Natural killer cell (primary cell): ENCODE data around the gene TOM1. TPM values are rescaled to one million over a fixed set of nuclear protein-coding genes. Genes with fewer than 3 reads are reported as not detected.

Experiments
- ATAC-seq, 3 donors: fragments of 150-1000 bp in 2 of 3; fragments of 200-7000 bp in 1 of 3; cut with Tn5 transposase; 1 replicate in 1 of 3; 2 replicates in 2 of 3; pipeline ENCODE4 v1.10.0; 2021; ENCODE audit warnings: mild to moderate bottlenecking in 2 of 3, moderate library complexity in 2 of 3
- DNase-seq, 2 donors: peaks; one replicate each; pipeline versions ENCODE4 v3.0.0 to v3.0.0-alpha.2; 2013 to 2021; ENCODE audit warnings: mixed read lengths in 1 of 2
- H3K27ac ChIP-seq: one replicate; pipeline ENCODE4 v1.5.1; 2013; ENCODE audit warnings: mild to moderate bottlenecking, low read length
- H3K27me3 ChIP-seq: one replicate; pipeline ENCODE4 v1.6.1; 2013; ENCODE audit warnings: low read length; ENCODE audit not compliant: control insufficient read depth, insufficient read depth
- H3K36me3 ChIP-seq: one replicate; pipeline ENCODE4 v1.6.1; 2013; ENCODE audit warnings: low read length; ENCODE audit not compliant: control insufficient read depth, insufficient read depth
- H3K4me1 ChIP-seq: one replicate; pipeline ENCODE4 v1.6.1; 2013; ENCODE audit warnings: low read length; ENCODE audit not compliant: control insufficient read depth, insufficient read depth
- H3K4me3 ChIP-seq: one replicate; pipeline ENCODE4 v1.5.1; 2013; ENCODE audit warnings: low read length
- H3K9me3 ChIP-seq: one replicate; pipeline ENCODE4 v1.6.1; 2013; ENCODE audit warnings: low read length; ENCODE audit not compliant: control insufficient read depth, insufficient read depth
- H3K27ac Mint-ChIP-seq, 2 donors: one replicate each; pipeline ENCODE4 v1.8.0; 2022; ENCODE audit warnings: mild to moderate bottlenecking in 2 of 2, mixed read lengths in 2 of 2, moderate library complexity in 1 of 2
- H3K27me3 Mint-ChIP-seq, 2 donors: one replicate each; pipeline ENCODE4 v1.8.0; 2022; ENCODE audit warnings: low read depth in 2 of 2, mixed read lengths in 2 of 2
- H3K36me3 Mint-ChIP-seq: one replicate; pipeline ENCODE4 v1.8.0; 2022; ENCODE audit warnings: mixed read lengths
- H3K4me1 Mint-ChIP-seq, 2 donors: one replicate each; pipeline ENCODE4 v1.8.0; 2022; ENCODE audit warnings: mixed read lengths in 2 of 2
- H3K4me3 Mint-ChIP-seq: one replicate; pipeline ENCODE4 v1.8.0; 2022; ENCODE audit warnings: mild to moderate bottlenecking, moderate library complexity, mixed read lengths
- H3K9me3 Mint-ChIP-seq, 2 donors: one replicate each; pipeline ENCODE4 v1.8.0; 2022; ENCODE audit warnings: mixed read lengths in 2 of 2
- CTCF ChIP-seq: fragments of 200-600 bp; IDR thresholded peaks from one replicate; pipeline ENCODE4 v1.8.0; 2022; ENCODE audit warnings: antibody characterized with exemption
- WGBS: methylation state at CpG from one replicate; pipeline ENCODE4 v1.1.7; 2013; ENCODE audit warnings: missing lambda C conversion rate; ENCODE audit not compliant: insufficient coverage; 5-methylcytosine and 5-hydroxymethylcytosine counted together
- intact Hi-C: fragments of 100-400 bp; cut with micrococcal nuclease; formaldehyde crosslinking; loops from one replicate; pipeline ENCODE4 v1.14.2; 2022
- total RNA-seq, 4 donors: library from RNA; stranded (reverse); fragments of 120-200 nt in 1 of 4; gene quantifications; one replicate each; pipeline versions ENCODE4 v1.2.3 to v1.2.4, GENCODE V29; 2013 to 2022

The TOM1 gene
- total RNA-seq, 3 donors from 2014 or later (not counting 1 experiment from before 2014, with no cell fraction given) = 102 to 132 (median 107) TPM

GRCh38 chr22:35257002-35257320 is 42.7 kb upstream of the TOM1 start:
- WGBS = 5% methylated on average over 3 of the region's 3 CpGs
- H3K27ac ChIP-seq = peak overlapping the region; percentile 78
- H3K9me3 ChIP-seq = no peaks in the 10 kb centered on the region
- DNase-seq (no peak), ATAC-seq (peak in 2 of 3 donors; percentile 3 to 5)
- no peaks in the 10 kb centered on the region for H3K9me3 Mint-ChIP-seq
- peaks cover 9% of the 10 kb centered on the region for H3K4me1 ChIP-seq
- peaks cover 0 to 4% of the 10 kb centered on the region in 2 donors for H3K27me3 Mint-ChIP-seq
- peaks cover 19 to 21% of the 10 kb centered on the region in 2 donors for H3K4me1 Mint-ChIP-seq
- H3K4me3 ChIP-seq = peak overlapping the region; percentile 72
- peak overlapping the region; percentile 94 for H3K4me3 Mint-ChIP-seq
- intact Hi-C loops = loop anchor here (1.0 kb wide), 1 partner anchor 42 kb away; the partner anchor contains the start of gene TOM1
- no peaks in the 10 kb centered on the region for H3K27me3 ChIP-seq
- H3K36me3 Mint-ChIP-seq = no peaks in the 10 kb centered on the region
- TF ChIP-seq CTCF = no peak
- H3K27ac Mint-ChIP-seq = peak overlapping the region; percentile 91
- peaks cover under 1% of the 10 kb centered on the region for H3K36me3 ChIP-seq

- under 1% methylated on average over 84 of the region's 84 CpGs for WGBS
- Histone ChIP-seq H3K4me3 (peak within 1 kb of the TSS; percentile 72), H3K4me1 (peaks cover 9% of the 10 kb centered on the region), H3K27me3 (no peaks in the 10 kb centered on the region), H3K9me3 (no peaks in the 10 kb centered on the region), H3K27ac (peak within 1 kb of the TSS; percentile 78), H3K36me3 (peaks cover 4% of the 10 kb centered on the region)
- H3K4me1 Mint-ChIP-seq = peaks cover 19 to 21% of the 10 kb centered on the region in 2 donors
- peak within 1 kb of the TSS; percentile 91 for H3K27ac Mint-ChIP-seq
- DNase-seq = peak; percentile 82 to 95
- H3K27me3 Mint-ChIP-seq = no peaks in the 10 kb centered on the region
- intact Hi-C loops = loop anchor here (1.0 kb wide), 1 partner anchor 42 kb away; the partner anchor contains the start of gene TOM1
- no peaks in the 10 kb centered on the region for H3K36me3 Mint-ChIP-seq
- H3K4me3 Mint-ChIP-seq = peak within 1 kb of the TSS; percentile 94
- no peaks in the 10 kb centered on the region for H3K9me3 Mint-ChIP-seq
- TF ChIP-seq CTCF = peak; percentile 21
- peak; percentile 92 to 96 (median 92) for ATAC-seq
These were observed 42.1 kb upstream of the TOM1 start, which contains the start of gene HMGXB4 for GRCh38 chr22:35257321-35258190. TSS of gene HMGXB4 (plus strand) at chr22:35257493. CDS start at chr22:35262391, 4,898 bp downstream.

- Mint-ChIP-seq H3K27ac (peak overlapping the region; percentile 75 to 80), H3K4me1 (peaks cover 19 to 21% of the 10 kb centered on the region in 2 donors), H3K36me3 (no peaks in the 10 kb centered on the region), H3K27me3 (no peaks in the 10 kb centered on the region), H3K4me3 (peak overlapping the region; percentile 86), H3K9me3 (no peaks in the 10 kb centered on the region)
- ATAC-seq (no peak), DNase-seq (no peak)
- intact Hi-C loops = no loop called here
- no peak for TF ChIP-seq CTCF
- 63% methylated on average over 23 of the region's 23 CpGs for WGBS
- Histone ChIP-seq H3K9me3 (no peaks in the 10 kb centered on the region), H3K4me3 (peak overlapping the region; percentile 72), H3K27ac (peak overlapping the region; percentile 78), H3K36me3 (peaks cover 5% of the 10 kb centered on the region), H3K4me1 (peaks cover 9% of the 10 kb centered on the region), H3K27me3 (no peaks in the 10 kb centered on the region)
These were observed 41.3 kb upstream of the TOM1 start for GRCh38 chr22:35258191-35258988.
